DMS53 (cell line): Measurements from ENCODE around the gene CDK5RAP2.
"Not testable (repeated sequence)": the region's sequence is repeated elsewhere in the genome, so short reads cannot be mapped to it uniquely, and the experiment has no call there.

Experiments used
- DNase-seq: peaks from one replicate; lab custom pipeline; 2025; lab: John Stamatoyannopoulos, UW

Gene CDK5RAP2

DNA sequence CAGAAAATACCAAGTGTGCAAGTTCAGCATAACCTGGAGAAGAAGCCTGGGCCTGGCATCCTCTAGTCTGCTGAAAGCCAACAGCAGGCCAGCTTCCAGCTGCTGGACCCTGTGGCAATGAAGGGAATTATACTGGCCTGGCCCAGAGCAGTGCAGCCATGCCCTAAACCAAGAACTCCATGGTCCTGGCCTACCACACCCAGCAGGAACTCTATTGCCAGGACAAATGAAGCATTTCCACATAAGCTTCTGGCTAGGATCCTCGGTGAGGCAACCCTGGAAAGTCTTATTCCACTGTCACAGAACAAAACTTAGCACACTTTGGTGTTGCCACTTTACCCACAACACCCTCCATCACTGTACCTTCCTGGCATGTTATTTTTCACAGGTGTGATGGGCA is 35.5 kb downstream of the CDK5RAP2 start:
- DNase-seq, result no peak

DNA sequence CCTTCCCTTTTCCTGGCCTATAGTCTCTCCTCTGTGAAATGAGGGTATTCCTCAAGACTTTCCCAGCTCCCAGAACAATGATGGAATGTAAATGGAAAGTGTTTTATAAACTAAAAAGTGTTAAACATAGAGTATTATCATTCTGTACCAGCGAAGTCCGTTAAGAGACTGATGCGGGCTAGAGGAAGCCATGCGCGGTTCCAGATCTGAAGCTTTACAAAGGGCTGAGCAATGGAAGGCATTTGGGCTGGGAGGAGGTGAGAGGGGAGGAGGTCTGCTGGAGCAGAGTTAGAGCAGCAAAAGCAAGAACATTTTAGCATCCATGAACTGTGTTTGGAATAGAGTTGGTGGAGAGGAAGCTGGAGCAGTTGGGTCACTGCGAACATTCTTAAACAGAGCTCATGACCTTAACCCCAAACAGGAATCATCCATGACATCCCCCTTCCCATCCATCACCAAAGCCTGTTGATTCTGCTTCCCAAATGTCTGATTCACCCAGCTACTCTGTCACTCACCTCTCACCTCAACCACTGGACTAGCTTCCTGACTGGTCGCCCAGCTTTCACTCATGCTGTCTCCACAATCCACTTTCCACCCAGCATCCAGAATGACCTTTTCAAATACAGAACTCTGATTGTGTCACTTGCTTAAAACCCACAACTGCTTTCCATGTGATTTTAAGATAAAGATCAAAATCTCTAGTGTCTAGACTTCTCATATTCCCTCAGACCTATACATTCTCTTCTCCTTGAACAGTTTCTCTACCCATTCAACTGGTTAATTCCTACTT is 37.1 kb downstream of the CDK5RAP2 start:
- DNase-seq, result no peak

DNA sequence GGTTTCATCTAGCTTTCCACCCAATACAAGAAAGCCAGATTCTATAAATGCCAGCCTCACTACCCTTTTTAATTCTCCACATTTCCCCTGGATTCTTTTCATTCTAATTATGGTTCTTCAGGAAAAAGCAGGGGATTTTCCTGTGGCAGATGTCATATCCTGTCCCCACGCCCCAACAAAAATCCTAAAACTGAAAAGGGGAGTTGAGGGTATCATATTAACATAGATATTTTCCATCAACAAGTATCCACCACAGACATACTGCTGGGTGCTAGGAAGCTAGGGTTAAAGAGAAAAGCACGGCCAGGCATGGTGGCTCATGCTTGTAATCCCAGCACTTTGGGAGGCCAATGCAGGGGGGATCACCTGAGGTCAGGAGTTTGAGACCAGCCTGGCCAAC is 38.0 kb downstream of the CDK5RAP2 start:
- no peak for DNase-seq

DNA sequence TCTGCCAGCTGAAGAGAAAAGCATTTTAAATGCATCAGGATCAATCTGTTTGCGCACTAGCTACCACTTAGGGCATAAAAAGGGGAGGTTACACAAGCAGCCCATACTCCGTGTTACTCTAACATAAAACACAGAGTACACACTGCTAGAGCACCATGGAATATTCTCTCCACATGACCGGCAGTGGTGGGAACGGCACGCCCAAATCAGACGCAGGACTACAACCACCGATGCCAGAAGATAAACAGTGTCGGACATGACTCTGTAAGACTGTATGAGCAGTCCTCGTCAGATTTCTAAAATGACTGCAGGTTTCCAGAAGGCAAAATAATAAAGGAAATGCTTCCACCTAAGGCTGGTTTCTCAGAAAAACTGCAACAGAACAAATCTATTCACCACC is 40.0 kb downstream of the CDK5RAP2 start:
- DNase-seq, result no peak

DNA sequence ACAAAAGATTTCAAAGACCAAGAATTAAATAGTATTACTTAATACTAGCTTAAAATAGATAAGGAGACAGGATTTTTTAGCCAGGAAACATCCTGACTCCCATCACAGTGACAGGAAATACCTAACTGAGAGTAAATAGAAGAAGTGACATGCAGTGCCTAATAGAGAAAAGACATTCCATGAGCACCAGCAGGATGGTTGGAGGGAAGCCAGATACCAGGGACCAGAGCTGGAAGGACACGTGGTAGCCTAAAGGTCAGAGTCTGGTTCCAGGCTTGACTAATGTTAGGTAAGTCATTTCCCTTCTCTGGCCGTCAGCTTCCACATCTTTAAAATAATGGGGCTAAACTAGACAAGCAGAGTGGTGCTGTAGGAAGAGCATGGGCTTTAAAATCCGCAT is 41.6 kb downstream of the CDK5RAP2 start:
- DNase-seq, result no peak

DNA sequence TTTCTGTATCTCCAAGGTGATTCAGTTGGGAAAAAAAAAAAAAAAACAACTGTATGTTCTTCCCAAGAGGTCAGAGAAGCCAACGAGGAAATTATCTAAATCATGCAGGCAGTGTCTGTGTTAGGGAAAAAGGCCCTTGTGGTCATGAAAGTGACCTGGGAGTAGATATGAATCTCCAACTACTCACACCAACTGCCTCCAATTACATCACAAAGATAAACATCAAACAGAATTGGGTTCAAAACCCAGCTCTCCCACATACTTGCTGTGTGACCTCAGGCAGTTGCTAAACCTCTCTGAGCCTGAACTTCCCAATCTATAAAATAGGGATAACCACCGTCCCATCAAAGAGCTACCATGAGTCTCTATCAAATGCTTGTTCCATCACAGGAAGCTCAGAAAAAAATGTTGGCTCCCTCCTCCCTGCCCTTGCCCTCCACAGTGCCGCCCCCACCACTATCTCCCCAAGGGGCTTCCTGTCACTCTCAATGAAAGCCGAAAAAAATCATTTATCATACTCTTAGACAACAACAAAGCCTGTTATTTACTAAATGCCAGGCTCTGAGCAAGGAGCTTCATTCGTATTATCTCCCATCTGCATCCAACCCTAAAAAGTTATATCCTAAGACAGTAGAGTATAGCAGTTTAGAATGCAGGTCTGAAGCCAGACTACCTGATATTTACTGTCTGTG is 42.9 kb downstream of the CDK5RAP2 start:
- DNase-seq, result no peak

DNA sequence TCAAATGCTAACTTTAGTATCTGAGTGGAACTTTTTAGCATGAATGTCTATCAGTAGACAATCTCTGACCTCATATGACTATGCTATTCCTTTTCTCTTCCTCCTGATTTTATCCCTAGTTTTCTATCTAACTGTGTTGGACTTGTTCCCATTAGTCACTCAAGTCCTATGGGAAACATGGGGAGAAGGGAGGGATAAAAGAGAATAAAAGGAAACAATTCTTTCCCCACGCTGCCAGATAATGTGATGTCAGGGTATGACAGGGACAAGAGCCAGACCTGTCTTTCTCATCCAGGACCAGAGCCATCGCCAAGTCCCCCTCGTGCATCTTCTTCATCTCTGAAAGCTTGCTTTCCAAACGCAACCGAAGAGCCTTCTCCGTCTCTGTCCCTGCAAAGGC is 43.9 kb downstream of the CDK5RAP2 start:
- no peak for DNase-seq

DNA sequence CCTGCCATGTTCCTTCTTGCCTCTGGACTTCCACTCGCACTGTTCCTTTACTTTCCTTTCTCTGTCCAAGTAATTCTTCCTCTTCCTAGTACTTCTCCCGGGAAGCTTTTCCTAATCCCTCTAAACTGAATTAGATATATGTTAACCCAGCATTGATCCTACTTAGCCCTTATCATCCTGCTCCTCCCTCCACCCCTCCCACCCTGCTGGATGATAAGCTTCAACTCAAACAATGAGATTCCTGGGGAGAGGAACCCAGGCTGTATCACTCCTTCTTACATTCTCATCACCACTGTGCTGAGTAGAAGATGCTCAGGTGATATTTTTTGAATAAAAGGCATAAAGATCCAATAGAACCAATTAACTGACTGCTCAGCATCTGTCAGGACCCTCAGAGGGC is 45.7 kb downstream of the CDK5RAP2 start:
- DNase-seq, result no peak

- DNase-seq, result no peak
Observed at GRCh38 chr9:120532891-120533290, 47.1 kb downstream of the CDK5RAP2 start.

GRCh38 chr9:120532475-120532874 is 47.5 kb downstream of the CDK5RAP2 start:
- no peak for DNase-seq

DNA sequence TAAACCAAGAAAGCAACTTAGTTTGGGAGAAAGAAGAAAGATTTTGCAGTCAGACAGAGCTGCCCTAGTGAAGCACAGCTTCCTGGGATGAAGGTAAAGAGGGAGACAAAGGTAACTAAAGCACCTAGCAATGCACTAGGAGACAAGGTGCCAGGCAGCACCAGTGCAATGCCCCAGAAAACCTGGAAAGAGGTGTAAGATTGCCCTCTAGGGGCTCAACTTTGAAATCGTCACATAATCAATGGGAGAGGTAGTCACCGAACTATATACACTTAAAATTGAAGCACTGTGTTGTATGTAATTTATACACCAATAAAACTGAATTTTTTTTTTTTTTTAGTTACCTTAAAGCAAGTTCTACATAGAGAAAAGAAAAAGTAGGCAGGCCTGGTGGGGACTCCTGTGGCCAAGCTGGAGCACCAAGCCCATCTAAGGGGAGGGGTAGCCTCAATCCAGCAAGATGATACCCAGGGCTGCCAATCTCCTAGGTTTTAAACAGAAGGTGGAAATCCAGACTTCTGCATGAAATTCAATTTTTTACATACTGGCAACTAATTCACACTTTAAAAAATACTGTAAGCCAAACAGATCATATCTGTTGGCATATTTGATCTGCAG is 48.2 kb downstream of the CDK5RAP2 start:
- peak; percentile 67 for DNase-seq

DNA sequence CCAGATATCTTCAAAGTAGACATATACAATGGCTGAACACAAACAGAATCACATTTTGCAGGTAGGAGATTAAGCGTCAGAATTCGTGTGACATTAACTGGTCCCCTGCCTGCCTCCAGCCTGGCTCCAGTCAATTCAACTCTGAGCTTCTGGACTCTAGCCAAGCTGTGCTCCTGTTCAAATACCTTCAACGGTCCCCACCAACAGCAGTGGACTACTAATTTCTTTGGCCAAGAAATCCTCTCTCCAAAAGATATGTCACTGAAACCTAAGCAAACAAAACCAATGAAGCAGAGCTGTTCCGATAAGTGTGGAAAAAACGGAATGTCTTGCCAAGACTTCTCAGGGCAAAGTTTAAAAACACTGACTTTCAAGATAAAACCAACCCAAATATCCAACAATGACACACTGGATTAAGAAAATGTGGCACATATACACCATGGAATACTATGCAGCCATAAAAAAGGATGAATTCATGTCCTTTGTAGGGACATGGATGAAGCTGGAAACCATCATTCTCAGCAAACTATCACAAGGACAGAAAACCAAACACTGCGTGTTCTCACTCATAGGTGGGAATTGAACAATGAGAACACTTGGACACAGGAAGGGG is 49.6 kb downstream of the CDK5RAP2 start:
- DNase-seq, result not testable (repeated sequence)

DNA sequence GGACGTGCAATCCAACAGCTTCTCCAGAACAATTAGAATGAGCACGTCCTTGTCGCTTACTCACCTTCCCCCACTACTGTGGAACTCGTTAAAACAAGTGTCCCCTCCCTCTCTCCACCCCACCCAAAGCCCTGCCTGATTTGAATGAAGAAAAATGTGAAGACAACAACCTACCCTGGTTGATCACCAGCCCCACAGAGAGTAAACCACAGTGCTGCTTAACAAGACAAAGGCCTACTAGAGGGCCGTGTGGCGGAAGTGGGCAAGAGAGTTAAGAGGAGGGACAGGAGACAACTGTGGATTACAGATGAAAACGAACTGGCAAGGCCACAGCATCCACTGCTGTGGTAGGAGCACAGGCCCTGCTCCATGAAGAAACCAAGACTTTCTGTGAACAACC is 51.1 kb downstream of the CDK5RAP2 start:
- no peak for DNase-seq

- no peak for DNase-seq
Observed at GRCh38 chr9:120528327-120528726, 51.6 kb downstream of the CDK5RAP2 start.

DNA sequence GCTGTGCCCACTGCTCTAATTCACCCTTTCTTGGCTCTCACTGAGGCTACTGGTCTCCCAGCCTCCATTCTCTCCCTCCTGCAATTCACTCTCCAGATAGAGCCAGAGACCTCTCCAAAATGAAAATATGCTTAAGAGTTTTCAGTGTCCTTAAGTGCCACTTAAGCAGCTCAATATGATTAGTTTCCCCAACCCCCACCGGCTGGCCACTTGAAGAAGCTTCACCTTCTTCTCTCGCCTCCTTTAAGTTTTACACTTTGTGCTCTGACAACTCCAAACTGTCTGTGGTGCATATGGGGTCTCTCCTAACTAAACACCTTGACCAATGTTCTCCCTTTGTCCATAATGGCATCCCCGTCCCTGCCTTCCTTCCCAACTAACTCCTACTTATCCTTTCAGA is 53.4 kb downstream of the CDK5RAP2 start:
- DNase-seq, result no peak

GRCh38 chr9:120524863-120525262 is 55.1 kb downstream of the CDK5RAP2 start:
- peak; percentile 16 for DNase-seq

- no peak for DNase-seq
Observed at GRCh38 chr9:120524038-120524437, 55.9 kb downstream of the CDK5RAP2 start.

DNA sequence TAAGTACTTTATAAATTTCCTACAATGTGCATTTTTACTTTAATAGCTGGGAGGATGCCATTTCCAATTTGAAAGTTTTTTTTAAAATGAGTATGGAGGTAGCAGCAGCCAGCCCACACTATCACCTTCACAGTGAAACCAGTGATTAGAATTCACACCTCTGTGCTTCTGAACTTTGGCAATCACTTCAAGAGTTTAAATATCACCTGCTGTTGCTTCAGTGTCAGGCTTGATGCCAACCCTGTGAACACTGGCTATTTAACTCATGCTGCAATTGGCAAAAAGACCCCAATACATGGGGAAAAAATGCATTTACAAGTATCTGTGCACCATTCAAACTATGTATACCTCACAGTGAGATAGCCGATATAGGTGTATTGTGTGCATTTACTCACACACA is 57.4 kb downstream of the CDK5RAP2 start:
- DNase-seq, result no peak

DNA sequence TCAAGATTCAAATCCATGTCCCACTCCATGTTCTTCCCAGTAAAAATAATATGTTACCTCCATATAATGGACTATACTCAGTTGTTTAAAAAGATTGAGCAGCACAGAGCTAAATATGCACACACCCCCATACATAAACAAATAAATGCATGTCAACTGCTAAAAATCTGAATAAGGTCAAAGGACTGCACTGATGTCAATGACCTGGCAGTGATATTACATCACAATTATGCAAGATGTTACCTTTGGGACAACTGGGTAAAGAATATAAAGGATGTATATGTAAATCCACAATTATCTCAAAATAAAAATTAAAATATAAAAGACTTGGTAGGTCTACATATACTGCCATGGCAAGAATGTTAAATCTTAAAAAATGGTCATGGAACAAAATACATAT is 57.9 kb downstream of the CDK5RAP2 start:
- no peak for DNase-seq

DNA sequence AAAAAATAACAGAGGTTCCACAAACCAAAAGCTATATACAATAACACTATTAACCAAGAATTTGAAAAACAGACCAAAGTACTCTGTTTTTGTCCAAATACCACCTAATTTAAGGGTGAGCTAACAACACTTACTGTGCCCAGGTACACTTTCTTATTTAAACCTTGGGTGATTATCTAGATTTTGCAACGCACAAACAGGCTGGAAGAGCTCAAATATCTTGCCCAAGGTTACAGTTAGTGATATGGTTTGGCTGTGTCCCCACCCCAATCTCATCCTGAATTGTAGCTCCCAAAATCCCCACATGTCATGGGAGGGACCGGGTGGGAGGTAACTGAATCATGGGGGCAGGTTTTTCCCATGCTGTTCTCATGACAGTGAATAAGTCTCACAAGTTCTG is 58.9 kb downstream of the CDK5RAP2 start:
- DNase-seq, result no peak

GRCh38 chr9:120515996-120516395 is 64.0 kb downstream of the CDK5RAP2 start:
- not testable (repeated sequence) for DNase-seq

GRCh38 chr9:120515481-120515880 is 64.5 kb downstream of the CDK5RAP2 start:
- DNase-seq, result not testable (repeated sequence)

DNA sequence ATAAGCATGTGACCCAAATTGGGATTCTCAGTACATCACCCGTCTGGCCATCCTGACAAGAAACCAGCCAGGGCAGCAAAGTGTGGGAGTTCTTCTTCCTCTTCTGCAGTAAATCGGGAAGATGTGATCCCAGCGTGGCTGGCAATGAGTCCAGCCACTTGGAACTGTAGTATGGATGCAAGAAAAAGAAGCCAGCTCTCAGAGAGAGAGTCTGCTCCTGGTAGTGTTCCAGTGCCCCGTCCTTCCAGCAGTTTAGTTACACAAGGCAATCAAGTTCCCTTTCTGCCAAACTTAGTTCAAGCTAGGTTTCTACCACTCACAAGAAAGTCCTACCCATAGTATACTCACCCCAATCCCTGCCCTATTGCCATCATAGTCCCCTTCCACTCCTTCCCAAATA is 65.6 kb downstream of the CDK5RAP2 start:
- no peak for DNase-seq
